HL-60/S4 treated with retinoic acid at 250 ng/mL for 4 days and 3 days (cell line): ENCODE results near the gene SEMA4C.

Source experiments
- in situ Hi-C: fragments of 300-500 bp; cut with MboI; formaldehyde crosslinking; loops from 2 replicates; pipeline ENCODE4 v1.7.0; 2022; ENCODE audit warnings: low sequenced_read_pairs

The SEMA4C gene, protein sequence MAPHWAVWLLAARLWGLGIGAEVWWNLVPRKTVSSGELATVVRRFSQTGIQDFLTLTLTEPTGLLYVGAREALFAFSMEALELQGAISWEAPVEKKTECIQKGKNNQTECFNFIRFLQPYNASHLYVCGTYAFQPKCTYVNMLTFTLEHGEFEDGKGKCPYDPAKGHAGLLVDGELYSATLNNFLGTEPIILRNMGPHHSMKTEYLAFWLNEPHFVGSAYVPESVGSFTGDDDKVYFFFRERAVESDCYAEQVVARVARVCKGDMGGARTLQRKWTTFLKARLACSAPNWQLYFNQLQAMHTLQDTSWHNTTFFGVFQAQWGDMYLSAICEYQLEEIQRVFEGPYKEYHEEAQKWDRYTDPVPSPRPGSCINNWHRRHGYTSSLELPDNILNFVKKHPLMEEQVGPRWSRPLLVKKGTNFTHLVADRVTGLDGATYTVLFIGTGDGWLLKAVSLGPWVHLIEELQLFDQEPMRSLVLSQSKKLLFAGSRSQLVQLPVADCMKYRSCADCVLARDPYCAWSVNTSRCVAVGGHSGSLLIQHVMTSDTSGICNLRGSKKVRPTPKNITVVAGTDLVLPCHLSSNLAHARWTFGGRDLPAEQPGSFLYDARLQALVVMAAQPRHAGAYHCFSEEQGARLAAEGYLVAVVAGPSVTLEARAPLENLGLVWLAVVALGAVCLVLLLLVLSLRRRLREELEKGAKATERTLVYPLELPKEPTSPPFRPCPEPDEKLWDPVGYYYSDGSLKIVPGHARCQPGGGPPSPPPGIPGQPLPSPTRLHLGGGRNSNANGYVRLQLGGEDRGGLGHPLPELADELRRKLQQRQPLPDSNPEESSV

GRCh38 chr2:96869822-96870625 lies at the start of gene SEMA4C:
Gene SEMA4C (minus strand): TSS chr2:96870080. CDS start chr2:96867886, 2,194 bp downstream.
- in situ Hi-C loops: no loop called here

- in situ Hi-C loops: no loop called here
These were observed 49.1 kb upstream of the SEMA4C start for GRCh38 chr2:96918754-96919550.

- in situ Hi-C loops: no loop called here
These were observed 48.3 kb upstream of the SEMA4C start for GRCh38 chr2:96918092-96918753.

- in situ Hi-C loops: no loop called here
These were observed 47.0 kb upstream of the SEMA4C start for GRCh38 chr2:96916646-96917543.

DNA sequence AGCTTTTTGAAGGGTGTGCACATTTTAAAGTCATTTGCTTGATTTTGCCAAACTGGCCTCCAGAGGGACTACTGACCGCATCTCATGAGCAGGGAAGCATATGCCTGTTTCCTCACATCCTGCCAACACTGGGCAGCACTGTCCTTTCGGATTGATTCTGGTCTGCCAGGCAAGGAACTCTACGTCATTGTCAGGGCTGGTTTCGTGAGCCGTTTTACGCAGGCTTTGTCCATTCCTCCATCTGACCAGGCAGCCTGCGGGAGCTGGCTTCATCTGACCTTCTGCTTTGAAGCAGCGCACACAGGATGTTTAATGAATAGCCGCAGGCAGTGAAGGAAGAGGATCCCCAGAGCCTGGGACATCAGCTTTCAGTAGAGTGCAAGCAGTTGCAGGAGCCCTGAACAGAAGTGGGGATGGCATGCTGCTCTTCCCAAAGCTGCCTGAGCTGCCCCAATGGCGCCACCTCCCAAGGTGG lies 46.3 kb upstream of the SEMA4C start:
- in situ Hi-C loops: no loop called here

- in situ Hi-C loops: no loop called here
These were observed 44.5 kb upstream of the SEMA4C start for GRCh38 chr2:96914332-96914731.

DNA sequence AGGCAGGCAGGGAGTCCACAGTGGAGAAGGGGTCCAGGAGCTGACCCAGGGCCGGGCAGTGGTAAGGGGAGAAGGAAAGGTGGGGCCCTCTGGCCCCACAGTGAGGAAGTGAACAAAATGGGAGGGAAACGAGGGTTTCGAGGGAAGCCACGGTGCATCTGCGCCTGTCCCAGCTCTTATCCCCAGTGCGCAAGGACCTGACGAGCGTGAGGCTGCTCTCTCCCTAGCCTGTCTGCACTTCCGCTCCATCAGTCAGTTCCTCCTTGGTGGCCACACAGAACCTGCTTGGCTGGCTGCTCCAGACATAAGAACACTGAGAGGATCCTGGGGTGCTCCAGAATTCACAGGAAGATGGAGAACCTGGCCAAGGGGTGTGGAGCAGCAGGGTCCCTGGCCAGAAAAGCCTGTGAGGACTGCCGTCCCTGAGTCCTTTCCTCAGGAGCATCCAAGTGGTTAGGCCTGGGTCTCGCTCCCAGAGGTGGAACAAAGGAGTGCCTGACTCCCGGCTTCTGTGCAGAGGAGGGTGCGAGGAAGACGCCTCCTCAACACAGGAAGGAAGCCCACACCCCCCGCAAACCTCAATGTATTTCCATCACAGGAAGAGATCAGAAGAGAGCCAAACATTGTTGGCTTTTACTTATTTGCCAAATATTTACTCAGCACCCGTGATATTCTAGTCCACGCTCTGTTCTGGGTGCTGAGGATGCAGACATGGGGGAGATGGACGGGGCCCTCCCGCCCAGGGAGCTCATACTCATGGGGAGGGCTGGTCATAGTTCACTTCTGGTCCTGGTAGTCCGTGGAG lies 43.7 kb upstream of the SEMA4C start:
- in situ Hi-C loops: no loop called here

GRCh38 chr2:96913117-96913397 lies 43.2 kb upstream of the SEMA4C start:
- in situ Hi-C loops: no loop called here

- in situ Hi-C loops: no loop called here
These were observed 42.7 kb upstream of the SEMA4C start for GRCh38 chr2:96912346-96913116.

DNA sequence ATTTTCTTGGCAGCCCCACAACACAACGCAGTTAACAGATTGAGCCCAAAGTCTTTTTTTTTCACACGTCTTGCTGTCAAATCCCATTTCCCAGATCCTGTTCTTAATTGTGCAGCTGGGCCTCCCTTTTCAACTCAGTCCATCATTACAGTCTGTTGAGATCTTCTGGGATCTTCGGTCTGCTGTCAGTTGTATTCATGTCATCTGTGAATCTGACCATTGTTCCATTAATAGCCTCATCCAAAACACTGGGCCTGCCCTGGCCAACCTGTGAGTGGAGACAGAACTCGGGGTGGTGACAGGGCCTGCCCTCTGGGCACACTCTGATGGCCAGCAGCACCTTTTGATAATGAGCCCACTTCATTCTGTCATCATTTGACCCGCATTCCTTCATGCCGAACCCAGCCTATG lies 39.7 kb upstream of the SEMA4C start:
- in situ Hi-C loops: no loop called here

- in situ Hi-C loops: no loop called here
These were observed 37.5 kb upstream of the SEMA4C start for GRCh38 chr2:96907115-96908041.

GRCh38 chr2:96906729-96907114 lies 36.8 kb upstream of the SEMA4C start:
- in situ Hi-C loops: no loop called here

GRCh38 chr2:96903815-96904214 lies 33.9 kb upstream of the SEMA4C start:
- in situ Hi-C loops: no loop called here

DNA sequence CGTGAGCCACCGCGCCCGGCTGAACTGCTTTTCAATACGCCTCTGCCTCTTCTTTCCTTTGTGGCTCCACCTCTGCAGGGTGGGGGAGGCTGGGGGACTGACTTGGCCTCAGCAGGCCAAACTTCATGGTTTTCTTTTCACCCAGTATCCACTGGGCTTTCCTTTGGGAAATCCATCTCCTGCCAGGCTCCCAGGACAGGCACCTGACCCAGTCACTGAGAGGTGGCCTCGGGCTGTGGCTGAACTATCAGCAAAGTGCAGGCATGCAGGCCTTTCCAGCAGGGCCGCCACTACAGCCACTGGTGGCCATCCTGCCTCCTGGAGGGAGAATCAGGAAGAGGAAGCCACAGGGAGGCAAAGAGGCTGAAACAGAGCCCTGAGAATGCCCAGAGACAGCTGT lies 33.4 kb upstream of the SEMA4C start:
- in situ Hi-C loops: no loop called here

DNA sequence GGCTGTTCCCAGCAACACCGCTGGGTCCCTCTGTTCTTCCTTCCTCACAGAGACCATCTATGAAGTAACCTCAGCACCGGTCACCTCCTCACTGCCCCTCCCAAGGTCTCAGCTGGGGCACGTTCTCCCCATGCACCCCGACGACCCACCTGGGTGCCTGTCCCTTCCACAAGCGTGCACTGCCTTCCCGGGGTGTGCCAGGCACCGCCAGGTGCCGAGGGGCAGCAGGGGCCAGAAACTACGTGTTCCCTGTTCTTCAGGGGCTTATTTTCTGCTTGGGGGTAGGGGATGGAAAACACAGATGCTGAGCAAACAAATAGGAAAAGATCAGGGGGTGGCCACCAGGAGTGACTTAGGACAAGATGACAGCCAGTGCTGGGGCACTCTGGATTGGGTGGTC lies 30.4 kb upstream of the SEMA4C start:
- in situ Hi-C loops: no loop called here

- in situ Hi-C loops: no loop called here
These were observed 29.5 kb upstream of the SEMA4C start for GRCh38 chr2:96899413-96899741.
